HUES48 (cell line): ENCODE results near the gene PRUNE2.

Source experiments
- H3K27ac ChIP-seq: one replicate; pipeline ENCODE4 v1.7.0; 2013; ENCODE audit warnings: low read depth, low read length, inconsistent platforms
- H3K27me3 ChIP-seq: 2 replicates; pipeline ENCODE4 v1.6.1; 2013; ENCODE audit warnings: mild to moderate bottlenecking, low read length; ENCODE audit not compliant: control insufficient read depth, insufficient read depth
- H3K36me3 ChIP-seq: 2 replicates; pipeline ENCODE4 v1.6.1; 2013; ENCODE audit warnings: low read length; ENCODE audit not compliant: control insufficient read depth, insufficient read depth
- H3K4me1 ChIP-seq: 2 replicates; pipeline ENCODE4 v1.6.1; 2013; ENCODE audit warnings: mild to moderate bottlenecking, low read length; ENCODE audit not compliant: control insufficient read depth, insufficient read depth
- H3K4me3 ChIP-seq: 2 replicates; pipeline ENCODE4 v1.5.1; 2013; ENCODE audit warnings: mild to moderate bottlenecking, low read depth, low read length
- H3K9ac ChIP-seq: 2 replicates; pipeline ENCODE4 v1.6.1; 2013; ENCODE audit warnings: mild to moderate bottlenecking, low read depth, low read length, moderate library complexity
- H3K9me3 ChIP-seq: 2 replicates; pipeline ENCODE4 v1.6.1; 2013; ENCODE audit warnings: low read length; ENCODE audit not compliant: control insufficient read depth, insufficient read depth

The PRUNE2 gene

GRCh38 chr9:76796296-76796695 is 109.6 kb downstream of the PRUNE2 start:
- Histone ChIP-seq H3K27me3 (no peaks in the 10 kb centered on the region), H3K27ac (no peak overlapping the region), H3K36me3 (no peaks in the 10 kb centered on the region), H3K9ac (no peak overlapping the region), H3K9me3 (no peaks in the 10 kb centered on the region), H3K4me1 (no peaks in the 10 kb centered on the region), H3K4me3 (no peak overlapping the region)

- Histone ChIP-seq H3K4me3 (no peak overlapping the region), H3K4me1 (no peaks in the 10 kb centered on the region), H3K36me3 (no peaks in the 10 kb centered on the region), H3K9ac (no peak overlapping the region), H3K27me3 (no peaks in the 10 kb centered on the region), H3K9me3 (no peaks in the 10 kb centered on the region), H3K27ac (no peak overlapping the region)
Observed at GRCh38 chr9:76793784-76794431, 112.0 kb downstream of the PRUNE2 start.

GRCh38 chr9:76789840-76790239 is 116.1 kb downstream of the PRUNE2 start:
- H3K27me3 ChIP-seq: no peaks in the 10 kb centered on the region
- H3K9ac ChIP-seq: no peak overlapping the region
- no peaks in the 10 kb centered on the region for H3K36me3 ChIP-seq
- H3K27ac ChIP-seq: no peak overlapping the region
- no peaks in the 10 kb centered on the region for H3K9me3 ChIP-seq
- H3K4me3 ChIP-seq: no peak overlapping the region
- H3K4me1 ChIP-seq: no peaks in the 10 kb centered on the region

DNA sequence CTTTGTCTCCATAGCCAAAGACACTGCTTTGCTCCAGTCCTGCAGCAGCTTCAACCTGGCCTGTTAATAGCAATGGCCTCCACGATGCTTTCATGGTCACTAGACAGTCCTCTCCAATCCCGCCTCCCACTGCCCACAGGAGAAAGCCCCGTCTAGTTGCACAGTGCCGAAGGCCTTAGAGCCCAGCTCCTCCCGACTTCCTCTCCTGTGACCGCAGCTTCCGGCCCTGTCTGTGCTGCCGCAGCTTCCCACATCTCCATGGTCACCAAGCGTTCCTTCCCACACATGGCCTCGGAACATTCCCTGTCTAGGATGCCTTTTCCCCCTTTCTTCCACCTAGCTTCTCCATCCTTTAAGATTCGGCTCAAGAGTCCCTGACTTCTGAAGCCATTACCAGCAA is 118.2 kb downstream of the PRUNE2 start:
- H3K27ac ChIP-seq: no peak overlapping the region
- no peaks in the 10 kb centered on the region for H3K4me1 ChIP-seq
- H3K9ac ChIP-seq: no peak overlapping the region
- no peaks in the 10 kb centered on the region for H3K36me3 ChIP-seq
- no peaks in the 10 kb centered on the region for H3K9me3 ChIP-seq
- H3K4me3 ChIP-seq: no peak overlapping the region
- H3K27me3 ChIP-seq: no peaks in the 10 kb centered on the region

GRCh38 chr9:76785501-76785900 is 120.4 kb downstream of the PRUNE2 start:
- H3K4me3 ChIP-seq: no peak overlapping the region
- no peaks in the 10 kb centered on the region for H3K27me3 ChIP-seq
- H3K9ac ChIP-seq: no peak overlapping the region
- H3K4me1 ChIP-seq: no peaks in the 10 kb centered on the region
- no peaks in the 10 kb centered on the region for H3K36me3 ChIP-seq
- H3K9me3 ChIP-seq: no peaks in the 10 kb centered on the region
- no peak overlapping the region for H3K27ac ChIP-seq

DNA sequence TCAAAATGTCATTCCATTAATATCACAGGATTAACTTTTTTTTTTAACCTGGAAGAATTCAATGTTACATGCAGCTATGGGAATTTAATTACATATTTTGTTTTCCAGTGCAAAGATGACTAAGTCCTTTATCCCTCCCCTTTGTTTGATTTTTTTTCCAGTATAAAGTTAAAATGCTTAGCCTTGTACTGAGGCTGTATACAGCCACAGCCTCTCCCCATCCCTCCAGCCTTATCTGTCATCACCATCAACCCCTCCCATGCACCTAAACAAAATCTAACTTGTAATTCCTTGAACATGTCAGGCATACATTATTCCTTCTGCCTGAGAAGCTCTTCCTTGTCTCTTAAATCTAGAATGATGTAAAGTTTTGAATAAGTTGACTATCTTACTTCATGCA is 121.0 kb downstream of the PRUNE2 start:
- Histone ChIP-seq H3K36me3 (no peaks in the 10 kb centered on the region), H3K4me1 (no peaks in the 10 kb centered on the region), H3K27ac (no peak overlapping the region), H3K9ac (no peak overlapping the region), H3K4me3 (no peak overlapping the region), H3K9me3 (no peaks in the 10 kb centered on the region), H3K27me3 (no peaks in the 10 kb centered on the region)

GRCh38 chr9:76772686-76773445 is 133.0 kb downstream of the PRUNE2 start:
- Histone ChIP-seq H3K9me3 (no peaks in the 10 kb centered on the region), H3K27me3 (no peaks in the 10 kb centered on the region), H3K4me1 (no peaks in the 10 kb centered on the region), H3K27ac (no peak overlapping the region), H3K4me3 (no peak overlapping the region), H3K9ac (no peak overlapping the region), H3K36me3 (no peaks in the 10 kb centered on the region)

- H3K27ac ChIP-seq: no peak overlapping the region
- no peak overlapping the region for H3K9ac ChIP-seq
- H3K9me3 ChIP-seq: no peaks in the 10 kb centered on the region
- no peak overlapping the region for H3K4me3 ChIP-seq
- no peaks in the 10 kb centered on the region for H3K27me3 ChIP-seq
- no peaks in the 10 kb centered on the region for H3K36me3 ChIP-seq
- H3K4me1 ChIP-seq: no peaks in the 10 kb centered on the region
Observed at GRCh38 chr9:76766126-76766525, 139.8 kb downstream of the PRUNE2 start.

GRCh38 chr9:76764138-76764537 is 141.8 kb downstream of the PRUNE2 start, which contains the start of gene PCA3:
TSS of gene PCA3 (plus strand) at chr9:76764438.
- no peak within 1 kb of the TSS for H3K9ac ChIP-seq
- no peaks in the 10 kb centered on the region for H3K9me3 ChIP-seq
- H3K4me1 ChIP-seq: no peaks in the 10 kb centered on the region
- no peaks in the 10 kb centered on the region for H3K27me3 ChIP-seq
- H3K27ac ChIP-seq: no peak within 1 kb of the TSS
- no peaks in the 10 kb centered on the region for H3K36me3 ChIP-seq
- no peak within 1 kb of the TSS for H3K4me3 ChIP-seq

- no peaks in the 10 kb centered on the region for H3K27me3 ChIP-seq
- H3K9ac ChIP-seq: no peak overlapping the region
- no peak overlapping the region for H3K4me3 ChIP-seq
- H3K4me1 ChIP-seq: no peaks in the 10 kb centered on the region
- no peaks in the 10 kb centered on the region for H3K9me3 ChIP-seq
- H3K36me3 ChIP-seq: no peaks in the 10 kb centered on the region
- no peak overlapping the region for H3K27ac ChIP-seq
Observed at GRCh38 chr9:76761448-76761847, 144.5 kb downstream of the PRUNE2 start.

DNA sequence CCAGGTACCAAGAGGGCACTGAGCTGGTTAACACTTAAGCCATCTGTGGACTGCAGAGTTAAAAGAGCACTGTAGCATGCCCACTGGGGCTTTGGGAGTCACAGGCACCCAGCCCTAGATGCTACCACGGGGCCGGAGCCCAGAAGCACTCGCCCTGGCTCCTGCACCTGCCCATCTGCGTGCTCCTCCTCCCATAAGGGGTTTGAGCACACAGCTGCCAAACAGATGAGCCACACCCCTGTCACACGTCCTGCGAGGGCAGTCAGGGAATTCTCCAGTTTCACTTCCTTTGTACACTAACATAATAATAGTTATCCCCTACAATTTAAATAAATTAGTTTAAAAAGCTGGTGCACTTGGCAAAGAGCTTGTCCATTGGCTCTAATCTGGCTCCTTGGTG is 146.2 kb downstream of the PRUNE2 start:
- Histone ChIP-seq H3K4me3 (no peak overlapping the region), H3K9ac (no peak overlapping the region), H3K4me1 (no peaks in the 10 kb centered on the region), H3K9me3 (no peaks in the 10 kb centered on the region), H3K27me3 (no peaks in the 10 kb centered on the region), H3K36me3 (no peaks in the 10 kb centered on the region), H3K27ac (no peak overlapping the region)
